Hematopoietic multipotent progenitor cell treated with erythropoietin and hydrocortisone succinate and interleukin-3 and kit ligand, for 17 days (in vitro differentiated cells): ENCODE data around the gene AP5S1.

Experiments
- DNase-seq: peaks from one replicate; pipeline ENCODE4 v3.0.0-alpha.2; 2015; ENCODE audit warnings: low spot score

Gene AP5S1

DNA sequence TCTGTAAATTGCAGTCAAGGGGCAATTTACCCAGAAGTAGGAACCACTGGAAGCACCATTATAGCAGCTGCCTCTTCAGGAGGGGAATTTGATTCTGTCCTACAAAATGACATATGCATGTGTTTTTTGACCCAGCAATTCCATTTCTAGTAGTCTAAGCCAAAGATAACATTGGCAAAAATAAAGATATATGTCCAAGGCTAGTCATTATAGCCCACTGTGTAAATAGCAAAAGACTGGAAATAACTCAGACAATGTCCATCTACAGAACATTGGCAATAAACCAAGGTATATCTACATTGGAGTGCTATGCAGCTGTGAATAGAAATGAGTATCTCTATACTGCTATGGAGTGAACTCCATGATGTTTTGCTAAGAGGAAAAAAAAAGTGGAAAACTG, 56.3 kb downstream of the AP5S1 start:
- no peak for DNase-seq
